GM23338 (cell line): ENCODE measurements around the gene ATF6. TPM values are rescaled to one million over a fixed set of nuclear protein-coding genes. Genes with fewer than 3 reads are reported as not detected.

Source experiments
- ATAC-seq: fragments of 200-7000 bp; cut with Tn5 transposase; 3 replicates; pipeline ENCODE4 v1.9.1; 2020
- DNase-seq: peaks from one replicate; pipeline ENCODE4 v3.0.0-alpha.2; 2015; ENCODE audit warnings: low spot score
- H2AFZ ChIP-seq: fragments of 200-600 bp; sonication (generic); 2 replicates; pipeline ENCODE4 v1.8.0; 2016; ENCODE audit warnings: antibody characterized with exemption, mild to moderate bottlenecking, moderate library complexity
- H3F3A ChIP-seq: fragments of 200-600 bp; sonication (generic); replicated peaks from 2 replicates; pipeline ENCODE4 v1.8.0; 2017; ENCODE audit warnings: antibody characterized with exemption, mixed run types, low read depth
- H3K27ac ChIP-seq: fragments of 200-600 bp; sonication (generic); 2 replicates; pipeline ENCODE4 v1.6.1; 2016; ENCODE audit warnings: low read depth
- H3K27me3 ChIP-seq: fragments of 200-600 bp; sonication (generic); 2 replicates; pipeline ENCODE4 v1.8.0; 2016; ENCODE audit warnings: mild to moderate bottlenecking, mixed run types, moderate library complexity; ENCODE audit not compliant: insufficient read depth
- H3K36me3 ChIP-seq: fragments of 200-600 bp; sonication (generic); 2 replicates; pipeline ENCODE4 v1.8.0; 2016; ENCODE audit warnings: mild to moderate bottlenecking; ENCODE audit not compliant: insufficient read depth
- H3K4me1 ChIP-seq: fragments of 200-600 bp; sonication (generic); 2 replicates; pipeline ENCODE4 v1.8.0; 2016; ENCODE audit warnings: mild to moderate bottlenecking, moderate library complexity; ENCODE audit not compliant: insufficient read depth
- H3K4me2 ChIP-seq: fragments of 200-600 bp; sonication (generic); 2 replicates; pipeline ENCODE4 v1.7.1; 2017; ENCODE audit warnings: mixed run types
- H3K4me3 ChIP-seq: fragments of 200-600 bp; sonication (generic); 2 replicates; pipeline ENCODE4 v1.6.1; 2016; ENCODE audit warnings: mixed run types
- H3K79me2 ChIP-seq: fragments of 200-600 bp; sonication (generic); replicated peaks from 2 replicates; pipeline ENCODE4 v1.8.0; 2017; ENCODE audit warnings: mild to moderate bottlenecking; ENCODE audit not compliant: insufficient read depth
- H3K9me2 ChIP-seq: fragments of 200-600 bp; sonication (generic); 2 replicates; pipeline ENCODE4 v1.8.0; 2017; ENCODE audit not compliant: insufficient read depth
- H4K20me1 ChIP-seq: fragments of 200-600 bp; sonication (generic); replicated peaks from 2 replicates; pipeline ENCODE4 v1.8.0; 2017; ENCODE audit warnings: mild to moderate bottlenecking; ENCODE audit not compliant: insufficient read depth
- H3K27ac Mint-ChIP-seq: 2 replicates; pipeline ENCODE4 v1.8.0; 2020; ENCODE audit warnings: inconsistent platforms, mild to moderate bottlenecking, moderate library complexity, mixed read lengths
- H3K27me3 Mint-ChIP-seq: 3 replicates; pipeline ENCODE4 v1.8.0; 2022; ENCODE audit warnings: low read depth, mild to moderate bottlenecking, moderate library complexity, mixed read lengths, inconsistent platforms; ENCODE audit not compliant: insufficient read depth, poor library complexity
- H3K36me3 Mint-ChIP-seq: 3 replicates; pipeline ENCODE4 v1.8.0; 2021; ENCODE audit warnings: low read depth, mild to moderate bottlenecking, inconsistent platforms, moderate library complexity, mixed read lengths
- H3K4me1 Mint-ChIP-seq: 3 replicates; pipeline ENCODE4 v1.8.0; 2020; ENCODE audit warnings: mild to moderate bottlenecking, inconsistent platforms, mixed read lengths
- H3K4me3 Mint-ChIP-seq: 3 replicates; pipeline ENCODE4 v1.8.0; 2021; ENCODE audit warnings: moderate library complexity, mild to moderate bottlenecking, inconsistent platforms, mixed read lengths
- H3K9me3 Mint-ChIP-seq: 3 replicates; pipeline ENCODE4 v1.8.0; 2020; ENCODE audit warnings: moderate library complexity, mild to moderate bottlenecking, inconsistent platforms, mixed read lengths
- CREB1 ChIP-seq: fragments of 250-450 bp; sonication (Bioruptor Pico); IDR thresholded peaks from 2 replicates; pipeline ENCODE4 v1.5.0; 2020; ENCODE audit warnings: low read depth, mild to moderate bottlenecking, moderate library complexity
- ETS1 ChIP-seq: IDR thresholded peaks from 2 replicates; pipeline ENCODE4 v1.6.1; 2016; ENCODE audit warnings: antibody characterized with exemption
- EZH2 ChIP-seq: fragments of 200-600 bp; sonication (generic); IDR thresholded peaks from one replicate; pipeline ENCODE4 v1.8.0; 2017; ENCODE audit warnings: antibody characterized with exemption, mild to moderate bottlenecking, low read depth; ENCODE audit not compliant: unreplicated experiment
- EZH2phosphoT487 ChIP-seq: fragments of 200-600 bp; sonication (generic); IDR thresholded peaks from one replicate; pipeline ENCODE4 v1.8.1; 2018; ENCODE audit warnings: antibody characterized with exemption; ENCODE audit not compliant: unreplicated experiment
- JUNB ChIP-seq: IDR thresholded peaks from one replicate; pipeline ENCODE4 v1.6.1; 2016; ENCODE audit warnings: antibody characterized with exemption; ENCODE audit not compliant: unreplicated experiment
- NANOG ChIP-seq: IDR thresholded peaks from 2 replicates; pipeline ENCODE4 v1.6.1; 2016; ENCODE audit warnings: antibody characterized with exemption, borderline replicate concordance
- POLR2AphosphoS5 ChIP-seq: IDR thresholded peaks from 2 replicates; pipeline ENCODE4 v1.6.1; 2016; ENCODE audit warnings: antibody characterized with exemption, low read depth
- REST ChIP-seq: IDR thresholded peaks from one replicate; pipeline ENCODE4 v1.6.1; 2018; ENCODE audit warnings: antibody characterized with exemption; ENCODE audit not compliant: unreplicated experiment
- STAT1 ChIP-seq: IDR thresholded peaks from one replicate; pipeline ENCODE4 v1.6.1; 2016; ENCODE audit warnings: antibody characterized with exemption; ENCODE audit not compliant: unreplicated experiment
- ZNF331 ChIP-seq: fragments of 250-450 bp; sonication (Bioruptor Pico); IDR thresholded peaks from 2 replicates; pipeline ENCODE4 v1.5.0; 2020; ENCODE audit warnings: low read depth, mild to moderate bottlenecking, moderate library complexity
- ZNF462 ChIP-seq: fragments of 250-450 bp; sonication (Bioruptor Pico); IDR thresholded peaks from 2 replicates; pipeline ENCODE4 v1.5.0; 2020; ENCODE audit warnings: mild to moderate bottlenecking, moderate library complexity
- polyA plus RNA-seq: library from polyadenylated mRNA; unstranded; fragments of >200 nt; fragmentation: Nextera tagmentation; extraction: Ambion mirVana; gene quantifications from 2 replicates; pipeline ENCODE4 v1.2.1, GENCODE V29; 2016
- total RNA-seq: library from RNA; depleted of rRNA; stranded (reverse); fragments of >200 nt; shearing (Covaris generic); gene quantifications from 2 replicates; pipeline ENCODE4 v1.2.3, GENCODE V29; 2014

ATF6 gene
- total and polyA plus RNA-seq, 2 experiments from 2014 or later, result 5.0 to 13.5 TPM

GRCh38 chr1:161955606-161956005 lies 189.5 kb downstream of the ATF6 start:
- H3K27ac ChIP-seq, result no peak overlapping the region
- no peak overlapping the region for H3K4me2 ChIP-seq
- H3K27me3 ChIP-seq, result no peaks in the 10 kb centered on the region
- no peaks in the 10 kb centered on the region for H4K20me1 ChIP-seq
- Mint-ChIP-seq H3K27ac (no peak overlapping the region), H3K4me1 (peaks cover 17% of the 10 kb centered on the region), H3K27me3 (no peaks in the 10 kb centered on the region), H3K9me3 (no peaks in the 10 kb centered on the region), H3K4me3 (no peak overlapping the region), H3K36me3 (peaks cover 4% of the 10 kb centered on the region; the same call in 1 of the 3 replicates)
- no peak overlapping the region for H3K4me3 ChIP-seq
- no peaks in the 10 kb centered on the region for H3K36me3 ChIP-seq
- 0 out of 2 replicates have a peak, but pooled peaks cover 3% of the 10 kb centered on the region for H3K9me2 ChIP-seq
- no peak for DNase-seq
- no peaks in the 10 kb centered on the region for H3K79me2 ChIP-seq
- no peak for ATAC-seq
- 0 out of 2 replicates have a peak, but pooled peaks cover 6% of the 10 kb centered on the region for H3K4me1 ChIP-seq
- no peak overlapping the region for H2AFZ ChIP-seq
- TF ChIP-seq POLR2AphosphoS5 (no peak), EZH2phosphoT487 (no peak), NANOG (no peak)
- no peaks in the 10 kb centered on the region for H3F3A ChIP-seq

DNA sequence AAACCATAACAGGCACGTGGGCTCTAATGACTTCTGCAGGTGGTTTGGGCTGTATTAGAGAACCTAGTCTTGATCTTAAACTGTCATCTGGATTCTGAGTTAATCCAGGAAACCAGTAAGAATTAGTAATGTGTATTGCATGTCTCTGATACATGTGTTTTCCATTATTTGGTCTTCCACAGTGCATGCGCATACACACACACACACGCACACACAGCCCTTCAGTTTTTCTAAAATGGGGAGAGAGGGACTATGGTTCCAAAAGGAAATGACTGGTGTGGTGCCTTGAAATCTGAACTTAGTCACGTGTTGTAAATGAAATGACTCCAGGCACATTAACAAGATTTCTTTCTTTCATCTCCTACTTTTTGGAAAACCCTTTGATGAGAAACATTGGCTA lies 190.0 kb downstream of the ATF6 start:
- Mint-ChIP-seq H3K27me3 (no peaks in the 10 kb centered on the region), H3K27ac (no peak overlapping the region), H3K4me3 (no peak overlapping the region), H3K36me3 (peaks cover 4% of the 10 kb centered on the region; the same call in 1 of the 3 replicates), H3K4me1 (peaks cover 17% of the 10 kb centered on the region), H3K9me3 (no peaks in the 10 kb centered on the region)
- Histone ChIP-seq H3K79me2 (no peaks in the 10 kb centered on the region), H2AFZ (no peak overlapping the region), H3K4me1 (0 out of 2 replicates have a peak, but pooled peaks cover 6% of the 10 kb centered on the region), H3K27me3 (no peaks in the 10 kb centered on the region), H3F3A (no peaks in the 10 kb centered on the region), H3K27ac (no peak overlapping the region), H4K20me1 (no peaks in the 10 kb centered on the region), H3K9me2 (0 out of 2 replicates have a peak, but pooled peaks cover 3% of the 10 kb centered on the region), H3K4me3 (no peak overlapping the region), H3K36me3 (no peaks in the 10 kb centered on the region), H3K4me2 (no peak overlapping the region)
- ATAC-seq, result no peak
- TF ChIP-seq EZH2 (no peak), ZNF462 (CRISPR knock-in tag) (no peak), POLR2AphosphoS5 (no peak), ETS1 (no peak), STAT1 (no peak), REST (no peak), JUNB (no peak), CREB1 (CRISPR knock-in tag) (no peak), ZNF331 (CRISPR knock-in tag) (no peak), EZH2phosphoT487 (no peak), NANOG (no peak)
- no peak for DNase-seq
